ENCODE data around the gene TMEM86A.

Gene TMEM86A

DNA sequence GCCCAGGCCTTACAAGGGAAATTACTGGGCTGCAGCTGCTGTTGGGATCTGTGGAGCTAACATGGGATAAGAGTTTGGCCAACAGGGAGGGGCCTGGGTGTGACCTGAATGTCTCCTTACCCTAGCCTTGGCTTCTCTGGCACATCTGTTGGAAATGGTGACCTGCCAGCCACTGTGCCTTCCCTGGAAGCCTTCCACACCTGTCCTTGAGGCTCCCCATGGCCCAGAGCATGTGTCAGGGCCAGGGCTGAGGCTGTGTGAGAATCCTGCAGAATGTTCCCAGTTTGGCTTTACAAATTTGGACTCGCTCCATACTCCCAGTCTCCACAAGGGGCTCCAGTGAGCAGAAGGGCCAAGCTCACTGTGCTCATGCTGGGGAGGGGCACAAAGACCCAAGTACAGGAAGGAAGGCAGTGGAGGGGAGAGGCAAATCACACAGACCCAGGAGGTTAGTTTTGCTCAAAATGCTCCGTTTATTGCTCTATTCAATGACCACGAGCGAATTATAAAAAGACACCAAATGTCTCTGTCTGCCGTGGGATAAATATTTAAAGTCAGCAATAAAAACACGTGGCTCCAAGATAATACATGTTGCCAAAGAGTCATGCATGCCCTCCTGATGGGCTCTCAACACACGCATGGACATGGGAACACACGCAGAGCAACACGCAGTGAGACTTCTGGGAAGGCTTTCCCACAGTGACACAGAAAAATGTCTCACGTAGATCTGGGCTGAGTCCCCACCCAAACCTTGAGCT is 29.1 kb downstream of the TMEM86A start:
- peak; percentile 52 for DNase-seq

DNA sequence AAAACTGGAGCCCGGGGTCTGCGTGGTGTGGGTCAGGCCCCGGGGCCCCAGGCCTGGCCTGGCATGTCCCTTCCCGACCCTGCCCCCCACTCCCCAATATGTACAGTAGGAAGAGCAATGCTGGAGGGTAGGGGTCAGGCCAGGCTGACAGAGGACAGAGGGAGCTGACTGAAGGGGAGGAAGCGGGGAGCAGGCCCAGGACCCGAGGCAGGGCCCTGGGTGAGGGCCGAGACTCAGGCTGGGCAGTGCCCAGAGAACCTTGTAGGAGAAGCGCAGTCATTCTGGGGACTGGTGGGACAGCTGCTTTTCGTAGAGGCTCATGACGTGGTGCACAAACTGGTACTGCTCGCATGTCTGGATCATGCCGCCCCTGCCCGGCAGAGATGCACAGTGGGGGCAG is 30.1 kb downstream of the TMEM86A start:
- DNase-seq = no peak

DNA sequence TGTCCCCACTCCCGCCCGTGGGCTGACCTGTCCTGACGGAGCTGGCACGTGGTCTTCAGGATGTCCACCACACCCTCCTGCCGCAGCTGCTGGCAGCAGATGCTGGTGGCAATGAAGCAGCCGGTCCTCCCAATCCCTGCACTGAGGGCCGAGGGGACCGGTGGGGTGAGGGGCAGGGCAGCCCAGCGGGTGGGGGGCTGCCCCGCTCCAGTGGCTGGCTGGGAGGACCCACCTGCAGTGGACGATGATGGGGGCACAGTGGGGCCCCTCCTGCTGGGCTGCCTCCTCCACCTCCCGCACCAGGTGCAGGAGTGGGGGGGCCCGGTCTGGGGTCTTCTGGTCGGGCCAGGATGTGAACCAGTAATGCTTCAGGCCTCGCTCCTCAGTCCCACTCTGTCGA is 30.8 kb downstream of the TMEM86A start:
- no peak for DNase-seq

- DNase-seq = no peak
Observed at GRCh38 chr11:18730020-18730419, 31.4 kb downstream of the TMEM86A start.

GRCh38 chr11:18731441-18731840 is 32.9 kb downstream of the TMEM86A start:
- no peak for DNase-seq

DNA sequence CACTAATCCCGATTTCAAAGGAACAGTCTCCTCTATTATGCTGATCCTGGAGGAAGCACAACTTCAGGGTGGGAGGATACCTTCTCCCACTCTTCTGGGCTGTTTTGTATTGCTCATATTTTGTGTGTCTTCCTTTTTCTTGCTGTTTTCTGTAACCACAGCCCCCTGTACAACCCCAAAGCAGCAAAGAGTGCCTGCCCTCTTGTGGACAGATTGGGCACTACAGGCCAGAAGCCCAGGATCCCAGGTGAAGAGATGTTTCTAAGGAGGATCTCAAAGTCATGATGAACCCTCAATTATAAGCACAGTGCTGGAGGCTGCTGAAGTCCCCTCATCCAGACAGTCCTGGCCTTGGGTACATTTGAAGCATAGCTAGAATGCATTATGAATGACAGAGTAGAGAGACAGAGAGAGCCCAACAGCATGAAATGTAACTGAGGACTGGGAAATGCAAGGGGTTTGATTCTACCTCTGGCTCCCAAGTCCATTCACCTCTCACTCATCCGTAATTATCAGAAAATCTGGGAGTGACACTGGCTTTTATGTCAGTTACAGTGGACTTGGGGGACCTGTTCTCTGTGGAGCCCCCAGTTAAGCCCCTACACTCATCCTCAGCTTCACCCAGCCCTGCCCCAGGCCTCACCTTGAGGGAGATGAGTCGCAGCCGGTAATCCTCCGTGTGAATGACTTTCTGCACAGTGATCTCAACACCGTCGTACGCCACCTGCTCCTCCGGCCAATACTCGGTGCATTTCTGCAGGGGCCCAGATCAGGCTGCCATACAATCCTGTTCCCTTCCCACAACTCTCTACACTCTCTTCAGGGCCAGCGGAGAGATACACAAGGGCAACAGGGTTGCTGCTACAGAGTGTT is 33.6 kb downstream of the TMEM86A start:
- DNase-seq = peak; percentile 58

- no peak for DNase-seq
Observed at GRCh38 chr11:18733202-18733601, 34.6 kb downstream of the TMEM86A start.

- DNase-seq = no peak
Observed at GRCh38 chr11:18736590-18737148, 38.1 kb downstream of the TMEM86A start.

GRCh38 chr11:18737642-18738041 is 39.1 kb downstream of the TMEM86A start:
- no peak for DNase-seq

- no peak for DNase-seq
Observed at GRCh38 chr11:18739685-18740084, 41.1 kb downstream of the TMEM86A start.

- DNase-seq = no peak
Observed at GRCh38 chr11:18741783-18742182, 43.2 kb downstream of the TMEM86A start.

DNA sequence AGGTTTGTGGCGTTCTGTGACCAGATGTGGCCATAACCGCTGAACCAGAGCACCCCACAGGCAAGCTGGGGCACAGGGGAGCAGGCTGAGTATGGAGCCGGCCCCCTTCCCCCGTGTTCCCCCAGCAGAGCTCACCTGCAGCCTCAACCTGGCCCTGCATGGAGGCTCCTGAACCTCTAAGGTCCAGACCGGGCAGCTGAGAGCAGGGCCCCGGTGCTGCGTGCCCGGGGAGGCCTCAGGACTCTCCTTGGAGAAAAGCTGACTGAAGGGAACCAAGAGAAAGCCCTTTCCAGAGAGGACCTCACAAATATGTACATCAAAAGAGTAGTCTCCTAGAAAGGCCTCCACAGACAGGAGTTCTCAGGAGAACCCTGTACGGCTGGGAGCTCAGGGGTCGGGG is 44.8 kb downstream of the TMEM86A start:
- DNase-seq = no peak

DNA sequence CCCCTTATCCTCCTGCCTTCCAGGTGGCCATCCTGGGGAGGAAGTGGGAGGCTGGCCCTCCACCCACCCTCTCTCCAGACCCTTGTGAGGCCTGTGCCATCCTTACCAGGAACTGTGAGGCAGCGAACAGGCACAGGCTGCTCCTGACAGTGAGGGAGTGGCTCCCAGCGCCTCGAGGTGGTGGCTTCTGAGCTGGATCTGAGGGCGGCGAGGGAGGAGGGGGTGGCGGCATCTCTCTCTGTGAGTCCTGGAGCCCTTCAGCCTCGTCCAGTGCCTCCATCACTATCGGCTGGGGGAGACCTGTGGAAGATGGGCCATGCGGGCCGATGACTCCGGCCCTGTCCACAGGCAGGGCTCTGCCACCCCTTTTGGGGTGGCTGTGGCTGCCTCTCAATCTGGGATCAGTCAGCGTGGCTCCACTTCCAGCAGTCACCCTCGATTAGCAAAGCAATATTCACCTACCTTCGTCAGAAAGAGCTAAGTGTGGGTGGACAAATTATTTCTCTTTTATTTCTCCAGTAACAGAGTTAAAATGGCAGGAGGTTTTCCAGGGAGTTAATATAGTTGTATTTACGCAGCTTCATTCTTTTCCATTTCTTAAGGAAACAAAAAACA is 45.4 kb downstream of the TMEM86A start:
- no peak for DNase-seq

DNA sequence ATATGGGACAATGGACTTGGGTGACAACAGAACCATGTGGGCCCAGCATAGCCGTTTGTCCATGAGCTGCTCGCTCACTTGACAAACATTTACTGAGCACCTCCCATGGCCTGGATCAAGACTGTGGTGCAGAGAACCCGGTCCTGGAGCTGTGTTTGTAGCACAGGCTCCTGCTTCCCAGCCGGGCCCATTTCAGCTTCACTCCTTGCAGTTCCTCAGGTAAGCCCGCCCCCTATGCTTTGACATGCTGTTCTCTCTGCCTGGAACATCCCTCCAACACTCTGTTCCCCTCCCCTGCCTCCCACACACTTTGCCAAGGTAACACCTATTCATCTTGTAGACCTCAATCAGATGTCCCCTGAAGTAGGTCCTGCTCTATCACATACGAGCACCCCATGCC is 46.7 kb downstream of the TMEM86A start:
- DNase-seq = no peak

GRCh38 chr11:18748766-18749365 is 50.3 kb downstream of the TMEM86A start:
- no peak for DNase-seq

DNA sequence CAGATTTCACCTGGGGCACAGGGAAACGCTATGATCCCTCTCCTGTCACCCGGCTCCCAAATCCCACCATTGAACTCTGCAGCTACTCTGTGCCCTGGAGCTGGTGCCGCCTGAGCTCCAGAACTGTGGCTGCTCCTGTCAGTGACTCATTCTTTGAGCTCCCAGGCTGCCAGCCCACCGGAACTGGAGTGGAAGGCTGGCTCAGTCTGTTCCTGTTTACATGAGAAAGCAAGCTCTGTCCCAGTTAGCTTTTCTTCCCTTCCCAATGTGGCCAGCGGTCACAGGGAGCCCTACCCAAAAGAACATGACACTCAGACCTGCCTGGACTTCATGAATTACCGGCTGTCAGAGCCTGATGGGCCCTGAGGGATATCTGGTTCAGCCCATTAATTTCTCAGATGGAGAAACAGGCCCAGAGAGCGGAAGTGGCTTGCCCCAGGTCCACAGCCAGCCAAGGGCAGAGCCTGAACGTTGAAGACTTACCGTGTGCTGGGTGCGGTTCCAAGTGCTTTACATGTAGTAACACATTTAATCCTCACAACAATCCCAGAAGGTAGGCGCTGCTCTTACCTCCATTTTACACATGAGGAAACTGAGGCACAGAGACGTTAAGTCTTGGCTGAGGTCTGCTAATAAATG is 51.2 kb downstream of the TMEM86A start:
- DNase-seq = no peak

GRCh38 chr11:18750944-18751343 is 52.4 kb downstream of the TMEM86A start:
- no peak for DNase-seq

DNA sequence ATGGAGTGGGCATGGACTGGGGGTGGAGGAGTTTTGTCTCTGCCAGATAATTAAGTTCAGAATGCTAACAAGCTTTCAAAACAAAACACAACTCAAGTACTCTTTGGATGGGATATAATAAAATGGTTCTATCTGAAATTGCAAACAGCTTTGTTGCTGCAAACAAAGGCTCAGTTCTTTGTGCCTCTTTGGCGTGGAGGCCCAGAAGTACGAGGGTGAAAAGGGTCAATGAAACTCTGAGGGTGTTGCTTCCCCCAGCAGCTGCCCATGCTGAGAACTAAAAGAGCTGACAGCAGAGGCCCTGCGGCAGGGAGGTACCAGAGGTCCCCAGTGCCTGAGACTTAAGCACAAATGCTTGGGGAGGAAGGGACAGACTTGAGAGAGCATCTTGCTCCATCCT is 53.9 kb downstream of the TMEM86A start:
- DNase-seq = no peak

- no peak for DNase-seq
Observed at GRCh38 chr11:18754308-18754707, 55.7 kb downstream of the TMEM86A start.

All from activated CD4-positive, alpha-beta T cell treated with anti-CD3 and anti-CD28 coated beads, Interleukin-10, Interleukin-2, amounts not matched to agents 100 ng/mL and 50 ng/mL, durations not matched to agents 16 hours and 8 hours (primary cell).